ENCODE data around the gene PLEKHS1. TPM values are rescaled to one million over a fixed set of nuclear protein-coding genes. Genes with fewer than 3 reads are reported as not detected.

The PLEKHS1 gene
- total RNA-seq, 1 experiment from 2014 or later = 6.1 TPM

- no peak overlapping the region for H3K4me3 ChIP-seq
- peaks cover 5% of the 10 kb centered on the region; the same call in 1 of the 2 replicates for H3K4me1 ChIP-seq
- DNase-seq = no peak
- H3K27ac ChIP-seq = no peak overlapping the region
- H3K9me3 ChIP-seq (replicated peaks) = no peaks in the 10 kb centered on the region
- no peaks in the 10 kb centered on the region for H3K27me3 ChIP-seq
- H3K36me3 ChIP-seq = peaks cover 9% of the 10 kb centered on the region; the same call in 1 of the 2 replicates
Measured at GRCh38 chr10:113732160-113732881, 19.2 kb upstream of the PLEKHS1 start.

- no peaks in the 10 kb centered on the region for H3K9me3 ChIP-seq (replicated peaks)
- H3K27me3 ChIP-seq = no peaks in the 10 kb centered on the region
- peaks cover 5% of the 10 kb centered on the region; the same call in 1 of the 2 replicates for H3K4me1 ChIP-seq
- no peak overlapping the region for H3K4me3 ChIP-seq
- H3K36me3 ChIP-seq = peaks cover 7% of the 10 kb centered on the region; the same call in 1 of the 2 replicates
- no peak overlapping the region for H3K27ac ChIP-seq
- no peak for DNase-seq
Measured at GRCh38 chr10:113732966-113733365, 18.5 kb upstream of the PLEKHS1 start.

GRCh38 chr10:113733635-113734034, 17.8 kb upstream of the PLEKHS1 start:
- H3K27ac ChIP-seq = no peak overlapping the region
- no peak for DNase-seq
- H3K27me3 ChIP-seq = no peaks in the 10 kb centered on the region

GRCh38 chr10:113735913-113736312, 15.6 kb upstream of the PLEKHS1 start:
- Histone ChIP-seq H3K9me3 (replicated peaks) (no peaks in the 10 kb centered on the region), H3K4me3 (no peak overlapping the region), H3K4me1 (peaks cover 5% of the 10 kb centered on the region; the same call in 1 of the 2 replicates), H3K27ac (no peak overlapping the region), H3K27me3 (no peaks in the 10 kb centered on the region), H3K36me3 (no peaks in the 10 kb centered on the region)
- DNase-seq = peak in 1 of 2 experiments; percentile 10

More at GRCh38 chr10:113733635-113734034, 17.8 kb upstream of the PLEKHS1 start:
- H3K9me3 ChIP-seq (replicated peaks) = no peaks in the 10 kb centered on the region
- peaks cover 4% of the 10 kb centered on the region; the same call in 1 of the 2 replicates for H3K36me3 ChIP-seq
- H3K4me3 ChIP-seq = no peak overlapping the region
- peaks cover 5% of the 10 kb centered on the region; the same call in 1 of the 2 replicates for H3K4me1 ChIP-seq

GRCh38 chr10:113736576-113736975, 14.9 kb upstream of the PLEKHS1 start:
- Histone ChIP-seq H3K27ac (no peak overlapping the region), H3K9me3 (replicated peaks) (no peaks in the 10 kb centered on the region)
- DNase-seq = peak in 1 of 2 experiments; percentile 19

GRCh38 chr10:113739031-113739430, 12.5 kb upstream of the PLEKHS1 start:
- Histone ChIP-seq H3K9me3 (replicated peaks) (0 out of 2 replicates have a peak, but pooled peaks cover 4% of the 10 kb centered on the region), H3K36me3 (no peaks in the 10 kb centered on the region), H3K27me3 (no peaks in the 10 kb centered on the region), H3K4me3 (no peak overlapping the region), H3K4me1 (peaks cover 5% of the 10 kb centered on the region; the same call in 1 of the 2 replicates), H3K27ac (no peak overlapping the region)
- no peak for DNase-seq

More at GRCh38 chr10:113736576-113736975, 14.9 kb upstream of the PLEKHS1 start:
- Histone ChIP-seq H3K36me3 (no peaks in the 10 kb centered on the region), H3K4me1 (peaks cover 5% of the 10 kb centered on the region; the same call in 1 of the 2 replicates), H3K27me3 (no peaks in the 10 kb centered on the region), H3K4me3 (no peak overlapping the region)

- Histone ChIP-seq H3K9me3 (replicated peaks) (0 out of 2 replicates have a peak, but pooled peaks cover 4% of the 10 kb centered on the region), H3K4me3 (no peak overlapping the region), H3K36me3 (no peaks in the 10 kb centered on the region), H3K27ac (no peak overlapping the region), H3K27me3 (no peaks in the 10 kb centered on the region), H3K4me1 (peaks cover 5% of the 10 kb centered on the region; the same call in 1 of the 2 replicates)
- DNase-seq = no peak
Measured at GRCh38 chr10:113739577-113739976, 11.9 kb upstream of the PLEKHS1 start.

GRCh38 chr10:113740850-113741249, 10.6 kb upstream of the PLEKHS1 start:
- Histone ChIP-seq H3K27me3 (no peaks in the 10 kb centered on the region), H3K4me3 (no peak overlapping the region), H3K9me3 (replicated peaks) (0 out of 2 replicates have a peak, but pooled peaks cover 4% of the 10 kb centered on the region), H3K36me3 (no peaks in the 10 kb centered on the region), H3K27ac (no peak overlapping the region), H3K4me1 (peaks cover 5% of the 10 kb centered on the region; the same call in 1 of the 2 replicates)
- DNase-seq = no peak

- Histone ChIP-seq H3K4me1 (peaks cover 7% of the 10 kb centered on the region; the same call in 1 of the 2 replicates), H3K4me3 (no peak overlapping the region), H3K27ac (no peak overlapping the region), H3K36me3 (no peaks in the 10 kb centered on the region), H3K9me3 (replicated peaks) (0 out of 2 replicates have a peak, but pooled peaks cover 4% of the 10 kb centered on the region), H3K27me3 (no peaks in the 10 kb centered on the region)
- DNase-seq = no peak
Measured at GRCh38 chr10:113742466-113742865, 9.0 kb upstream of the PLEKHS1 start.

- 0 out of 2 replicates have a peak, but pooled peaks cover 4% of the 10 kb centered on the region for H3K9me3 ChIP-seq (replicated peaks)
- H3K27ac ChIP-seq = no peak overlapping the region
- H3K4me3 ChIP-seq = no peak overlapping the region
- H3K27me3 ChIP-seq = no peaks in the 10 kb centered on the region
- DNase-seq = no peak
- H3K36me3 ChIP-seq = no peaks in the 10 kb centered on the region
- peaks cover 7% of the 10 kb centered on the region; the same call in 1 of the 2 replicates for H3K4me1 ChIP-seq
Measured at GRCh38 chr10:113743594-113743993, 7.9 kb upstream of the PLEKHS1 start.

GRCh38 chr10:113745374-113745773, 6.1 kb upstream of the PLEKHS1 start:
- Histone ChIP-seq H3K36me3 (no peaks in the 10 kb centered on the region), H3K4me1 (peaks cover 8% of the 10 kb centered on the region; the same call in 1 of the 2 replicates), H3K9me3 (replicated peaks) (0 out of 2 replicates have a peak, but pooled peaks cover 4% of the 10 kb centered on the region), H3K4me3 (no peak overlapping the region), H3K27ac (no peak overlapping the region), H3K27me3 (no peaks in the 10 kb centered on the region)
- no peak for DNase-seq

- peak; percentile 32 to 35 for DNase-seq
Measured at GRCh38 chr10:113746217-113746957, 5.1 kb upstream of the PLEKHS1 start.

GRCh38 chr10:113752553-113752952, 1.1 kb downstream of the PLEKHS1 start:
- DNase-seq = peak; percentile 41 to 63
- Histone ChIP-seq H3K27me3 (no peaks in the 10 kb centered on the region), H3K27ac (peak overlapping the region; percentile 73), H3K4me1 (peaks cover 21% of the 10 kb centered on the region), H3K4me3 (peak overlapping the region; percentile 54), H3K9me3 (replicated peaks) (no peaks in the 10 kb centered on the region), H3K36me3 (no peaks in the 10 kb centered on the region)

More at GRCh38 chr10:113746217-113746957, 5.1 kb upstream of the PLEKHS1 start:
- no peaks in the 10 kb centered on the region for H3K36me3 ChIP-seq
- 0 out of 2 replicates have a peak, but pooled peaks cover 4% of the 10 kb centered on the region for H3K9me3 ChIP-seq (replicated peaks)
- H3K27me3 ChIP-seq = no peaks in the 10 kb centered on the region
- no peak overlapping the region for H3K4me3 ChIP-seq
- H3K27ac ChIP-seq = no peak overlapping the region
- H3K4me1 ChIP-seq = peaks cover 16% of the 10 kb centered on the region

GRCh38 chr10:113753020-113753692, 1.7 kb downstream of the PLEKHS1 start:
- Histone ChIP-seq H3K4me3 (peak overlapping the region; percentile 54), H3K27me3 (no peaks in the 10 kb centered on the region), H3K4me1 (peaks cover 21% of the 10 kb centered on the region), H3K36me3 (no peaks in the 10 kb centered on the region), H3K27ac (peak overlapping the region; percentile 73), H3K9me3 (replicated peaks) (no peaks in the 10 kb centered on the region)
- DNase-seq = peak; percentile 95 to 97

All from SJCRH30 (cell line).